ENCODE measurements around the gene MYO1E.
"Not testable (repeated sequence)": the region's sequence is repeated elsewhere in the genome, so short reads cannot be mapped to it uniquely, and the experiment has no call there.

Gene MYO1E

GRCh38 chr15:59387196-59387878, 14.7 kb upstream of the MYO1E start:
- DNase-seq (ENCODE audit: low read depth), result not testable (repeated sequence)

GRCh38 chr15:59385171-59385570, 12.5 kb upstream of the MYO1E start:
- no peak for DNase-seq (ENCODE audit: low read depth)

- DNase-seq (ENCODE audit: low read depth), result no peak
Measured at GRCh38 chr15:59384507-59384906, 11.8 kb upstream of the MYO1E start.

GRCh38 chr15:59380902-59381610, 8.4 kb upstream of the MYO1E start:
- DNase-seq (ENCODE audit: low read depth), result no peak

GRCh38 chr15:59379531-59379930, 6.9 kb upstream of the MYO1E start:
- no peak for DNase-seq (ENCODE audit: low read depth)

GRCh38 chr15:59378855-59379254, 6.2 kb upstream of the MYO1E start:
- DNase-seq (ENCODE audit: low read depth), result no peak

- DNase-seq (ENCODE audit: low read depth), result no peak
Measured at GRCh38 chr15:59377924-59378323, 5.3 kb upstream of the MYO1E start.

GRCh38 chr15:59376733-59377132, 4.1 kb upstream of the MYO1E start:
- no peak for DNase-seq (ENCODE audit: low read depth)

- no peak for DNase-seq (ENCODE audit: low read depth)
Measured at GRCh38 chr15:59373215-59373614, 544 bp upstream of the MYO1E start.

GRCh38 chr15:59371458-59372351, 966 bp downstream of the MYO1E start:
- no peak for DNase-seq (ENCODE audit: low read depth)

GRCh38 chr15:59369597-59369996, 3.1 kb downstream of the MYO1E start:
- no peak for DNase-seq (ENCODE audit: low read depth)

- DNase-seq (ENCODE audit: low read depth), result no peak
Measured at GRCh38 chr15:59367022-59367451, 5.6 kb downstream of the MYO1E start.

- DNase-seq (ENCODE audit: low read depth), result no peak
Measured at GRCh38 chr15:59366333-59367021, 6.2 kb downstream of the MYO1E start.

- no peak for DNase-seq (ENCODE audit: low read depth)
Measured at GRCh38 chr15:59364248-59364647, 8.4 kb downstream of the MYO1E start.

GRCh38 chr15:59362331-59362730, 10.3 kb downstream of the MYO1E start:
- no peak for DNase-seq (ENCODE audit: low read depth)

- DNase-seq (ENCODE audit: low read depth), result no peak
Measured at GRCh38 chr15:59360896-59361295, 11.8 kb downstream of the MYO1E start.

GRCh38 chr15:59360305-59360704, 12.4 kb downstream of the MYO1E start:
- no peak for DNase-seq (ENCODE audit: low read depth)

GRCh38 chr15:59355730-59356129, 16.9 kb downstream of the MYO1E start:
- DNase-seq (ENCODE audit: low read depth), result no peak

GRCh38 chr15:59354417-59355031, 18.1 kb downstream of the MYO1E start:
- no peak for DNase-seq (ENCODE audit: low read depth)

GRCh38 chr15:59353994-59354416, 18.7 kb downstream of the MYO1E start:
- no peak for DNase-seq (ENCODE audit: low read depth)

GRCh38 chr15:59352683-59353082, 20.0 kb downstream of the MYO1E start:
- no peak for DNase-seq (ENCODE audit: low read depth)

GRCh38 chr15:59352189-59352588, 20.5 kb downstream of the MYO1E start:
- DNase-seq (ENCODE audit: low read depth), result no peak

Measured in activated T-helper 1 cell treated with Interleukin-2 at 50 U/mL for 16 hours (primary cell).